ENCODE results near the gene ASIP.
"Not testable (repeated sequence)": the region's sequence is repeated elsewhere in the genome, so short reads cannot be mapped to it uniquely, and the experiment has no call there.

The ASIP gene

GRCh38 chr20:34240693-34241615, at the start of gene ASIP:
TSS of gene ASIP (plus strand) at chr20:34241423. CDS start at chr20:34260375, 18,952 bp downstream.
- ATAC-seq (no peak), DNase-seq (no peak)
- Mint-ChIP-seq H3K27me3 (no peaks in the 10 kb centered on the region), H3K36me3 (ENCODE audit: low read depth) (peaks cover 3% of the 10 kb centered on the region), H3K9me3 (peaks cover 14% of the 10 kb centered on the region), H3K27ac (no peak within 1 kb of the TSS), H3K4me1 (peaks cover 12% of the 10 kb centered on the region), H3K4me3 (no peak within 1 kb of the TSS)

GRCh38 chr20:34193051-34193450, 48.2 kb upstream of the ASIP start:
- no peak for DNase-seq
- Mint-ChIP-seq H3K9me3 (no peaks in the 10 kb centered on the region), H3K4me3 (no peak overlapping the region), H3K27ac (no peak overlapping the region), H3K27me3 (peaks cover 7% of the 10 kb centered on the region), H3K36me3 (ENCODE audit: low read depth) (no peaks in the 10 kb centered on the region), H3K4me1 (no peaks in the 10 kb centered on the region)
- no peak for ATAC-seq

- peaks cover 15% of the 10 kb centered on the region for H3K27me3 Mint-ChIP-seq
- H3K4me1 Mint-ChIP-seq, result no peaks in the 10 kb centered on the region
- DNase-seq, result no peak
- H3K36me3 Mint-ChIP-seq (ENCODE audit: low read depth), result no peaks in the 10 kb centered on the region
- no peak overlapping the region for H3K27ac Mint-ChIP-seq
- H3K4me3 Mint-ChIP-seq, result no peak overlapping the region
- no peaks in the 10 kb centered on the region for H3K9me3 Mint-ChIP-seq
- ATAC-seq, result no peak
These were observed 42.0 kb upstream of the ASIP start for GRCh38 chr20:34199183-34199582.

- H3K4me3 Mint-ChIP-seq, result no peak overlapping the region
- DNase-seq (no peak), ATAC-seq (no peak)
- no peaks in the 10 kb centered on the region for H3K36me3 Mint-ChIP-seq (ENCODE audit: low read depth)
- H3K4me1 Mint-ChIP-seq, result no peaks in the 10 kb centered on the region
- H3K9me3 Mint-ChIP-seq, result no peaks in the 10 kb centered on the region
- H3K27ac Mint-ChIP-seq, result no peak overlapping the region
- peaks cover 13% of the 10 kb centered on the region for H3K27me3 Mint-ChIP-seq
These were observed 41.2 kb upstream of the ASIP start for GRCh38 chr20:34200023-34200422.

GRCh38 chr20:34201531-34201930, 39.7 kb upstream of the ASIP start:
- no peak for ATAC-seq
- DNase-seq, result no peak
- Mint-ChIP-seq H3K4me1 (no peaks in the 10 kb centered on the region), H3K27me3 (peaks cover 14% of the 10 kb centered on the region), H3K27ac (no peak overlapping the region), H3K36me3 (ENCODE audit: low read depth) (no peaks in the 10 kb centered on the region), H3K4me3 (no peak overlapping the region), H3K9me3 (no peaks in the 10 kb centered on the region)

GRCh38 chr20:34205172-34205880, 35.9 kb upstream of the ASIP start:
- not testable (repeated sequence) for ATAC-seq
- peaks cover 20% of the 10 kb centered on the region for H3K27me3 Mint-ChIP-seq

GRCh38 chr20:34209111-34209510, 32.1 kb upstream of the ASIP start:
- peaks cover 13% of the 10 kb centered on the region for H3K27me3 Mint-ChIP-seq
- DNase-seq (no peak), ATAC-seq (no peak)
- peaks cover 6% of the 10 kb centered on the region for H3K9me3 Mint-ChIP-seq
- no peak overlapping the region for H3K4me3 Mint-ChIP-seq
- no peaks in the 10 kb centered on the region for H3K4me1 Mint-ChIP-seq
- no peak overlapping the region for H3K27ac Mint-ChIP-seq
- H3K36me3 Mint-ChIP-seq (ENCODE audit: low read depth), result no peaks in the 10 kb centered on the region

More at GRCh38 chr20:34205172-34205880, 35.9 kb upstream of the ASIP start:
- not testable (repeated sequence) for H3K9me3 Mint-ChIP-seq; H3K4me1 Mint-ChIP-seq; H3K36me3 Mint-ChIP-seq (ENCODE audit: low read depth); H3K27ac Mint-ChIP-seq; DNase-seq
- H3K4me3 Mint-ChIP-seq, result peak overlapping the region; percentile 1

- H3K4me3 Mint-ChIP-seq, result no peak overlapping the region
- no peak for ATAC-seq
These were observed 31.0 kb upstream of the ASIP start for GRCh38 chr20:34210271-34210670.

GRCh38 chr20:34211591-34211990, 29.6 kb upstream of the ASIP start:
- ATAC-seq (no peak), DNase-seq (no peak)
- Mint-ChIP-seq H3K36me3 (ENCODE audit: low read depth) (no peaks in the 10 kb centered on the region), H3K27ac (no peak overlapping the region), H3K4me3 (no peak overlapping the region), H3K27me3 (peaks cover 13% of the 10 kb centered on the region), H3K4me1 (peaks cover 8% of the 10 kb centered on the region), H3K9me3 (peaks cover 6% of the 10 kb centered on the region)

More at GRCh38 chr20:34210271-34210670, 31.0 kb upstream of the ASIP start:
- peaks cover 13% of the 10 kb centered on the region for H3K27me3 Mint-ChIP-seq
- H3K9me3 Mint-ChIP-seq, result peaks cover 6% of the 10 kb centered on the region
- no peaks in the 10 kb centered on the region for H3K36me3 Mint-ChIP-seq (ENCODE audit: low read depth)
- H3K4me1 Mint-ChIP-seq, result no peaks in the 10 kb centered on the region
- H3K27ac Mint-ChIP-seq, result no peak overlapping the region
- DNase-seq, result no peak

- Mint-ChIP-seq H3K4me3 (no peak overlapping the region), H3K27me3 (peaks cover 20% of the 10 kb centered on the region), H3K27ac (no peak overlapping the region), H3K4me1 (peaks cover 12% of the 10 kb centered on the region), H3K9me3 (peaks cover 6% of the 10 kb centered on the region), H3K36me3 (ENCODE audit: low read depth) (no peaks in the 10 kb centered on the region)
- no peak for ATAC-seq
- no peak for DNase-seq
These were observed 28.0 kb upstream of the ASIP start for GRCh38 chr20:34213213-34213612.

GRCh38 chr20:34215711-34216381, 25.4 kb upstream of the ASIP start:
- ATAC-seq, result peak; percentile 98
- H3K36me3 Mint-ChIP-seq (ENCODE audit: low read depth), result no peaks in the 10 kb centered on the region
- H3K4me1 Mint-ChIP-seq, result peaks cover 12% of the 10 kb centered on the region
- peaks cover 30% of the 10 kb centered on the region for H3K27me3 Mint-ChIP-seq
- no peak overlapping the region for H3K27ac Mint-ChIP-seq
- DNase-seq, result peak; percentile 71
- H3K9me3 Mint-ChIP-seq, result peaks cover 6% of the 10 kb centered on the region
- peak overlapping the region; percentile 67 for H3K4me3 Mint-ChIP-seq

- Mint-ChIP-seq H3K4me3 (peak overlapping the region; percentile 67), H3K9me3 (peaks cover 6% of the 10 kb centered on the region), H3K36me3 (ENCODE audit: low read depth) (no peaks in the 10 kb centered on the region), H3K4me1 (peaks cover 12% of the 10 kb centered on the region), H3K27ac (no peak overlapping the region), H3K27me3 (peaks cover 31% of the 10 kb centered on the region)
- ATAC-seq (no peak), DNase-seq (no peak)
These were observed 24.9 kb upstream of the ASIP start for GRCh38 chr20:34216382-34216742.

- H3K9me3 Mint-ChIP-seq, result no peaks in the 10 kb centered on the region
- H3K27me3 Mint-ChIP-seq, result peaks cover 31% of the 10 kb centered on the region
- DNase-seq, result no peak
- no peak overlapping the region for H3K4me3 Mint-ChIP-seq
- ATAC-seq, result no peak
- no peak overlapping the region for H3K27ac Mint-ChIP-seq
- H3K4me1 Mint-ChIP-seq, result peaks cover 12% of the 10 kb centered on the region
- H3K36me3 Mint-ChIP-seq (ENCODE audit: low read depth), result no peaks in the 10 kb centered on the region
These were observed 20.7 kb upstream of the ASIP start for GRCh38 chr20:34220561-34220960.

GRCh38 chr20:34222208-34222607, 19.0 kb upstream of the ASIP start:
- ATAC-seq, result no peak
- no peak overlapping the region for H3K27ac Mint-ChIP-seq

More at GRCh38 chr20:34222208-34222607, 19.0 kb upstream of the ASIP start:
- H3K27me3 Mint-ChIP-seq, result peaks cover 26% of the 10 kb centered on the region
- DNase-seq, result no peak
- H3K4me3 Mint-ChIP-seq, result no peak overlapping the region
- no peaks in the 10 kb centered on the region for H3K9me3 Mint-ChIP-seq
- no peaks in the 10 kb centered on the region for H3K36me3 Mint-ChIP-seq (ENCODE audit: low read depth)
- H3K4me1 Mint-ChIP-seq, result no peaks in the 10 kb centered on the region

All from activated naive CD8-positive, alpha-beta T cell treated with anti-CD3 and anti-CD28 coated beads, Interleukin-2, amount 50 U/mL, for 24 hours (primary cell).